GM12874 (cell line): ENCODE data around the gene PLP2.

Experiments
- CTCF ChIP-seq: IDR thresholded peaks from 2 replicates; pipeline ENCODE4 v1.5.1; 2011; ENCODE audit warnings: low read depth, mild to moderate bottlenecking, control low read depth, low read length, moderate library complexity; ENCODE audit not compliant: insufficient read depth

PLP2 gene

GRCh38 chrX:49147936-49148335 is 23.8 kb upstream of the PLP2 start:
- no peak for TF ChIP-seq CTCF

GRCh38 chrX:49153467-49153866 is 18.2 kb upstream of the PLP2 start:
- no peak for TF ChIP-seq CTCF

- no peak for TF ChIP-seq CTCF
Observed at GRCh38 chrX:49155243-49155899, 16.3 kb upstream of the PLP2 start.

- TF ChIP-seq CTCF = peak; percentile 68
Observed at GRCh38 chrX:49155900-49156837, 15.5 kb upstream of the PLP2 start.

GRCh38 chrX:49157194-49157593 is 14.5 kb upstream of the PLP2 start:
- no peak for TF ChIP-seq CTCF

GRCh38 chrX:49160908-49161307 is 10.8 kb upstream of the PLP2 start:
- TF ChIP-seq CTCF = no peak

GRCh38 chrX:49161632-49162031 is 10.1 kb upstream of the PLP2 start:
- no peak for TF ChIP-seq CTCF
